ENCODE data around the gene ORC5. TPM values are rescaled to one million over a fixed set of nuclear protein-coding genes. Genes with fewer than 3 reads are reported as not detected.

ORC5 gene
- total RNA-seq, 1 experiment from 2014 or later, result 84.1 TPM

- no peak for DNase-seq (ENCODE audit: low read depth)
- in situ Hi-C loops (cut with HindIII; ENCODE audit: low pct_unique_long_range_greater_than_20kb, low sequenced_read_pairs), result no loop called here
Measured at GRCh38 chr7:104137511-104137910, 70.3 kb downstream of the ORC5 start.

GRCh38 chr7:104136981-104137380 lies 70.8 kb downstream of the ORC5 start:
- in situ Hi-C loops (cut with HindIII; ENCODE audit: low pct_unique_long_range_greater_than_20kb, low sequenced_read_pairs), result no loop called here
- no peak for DNase-seq (ENCODE audit: low read depth)

DNA sequence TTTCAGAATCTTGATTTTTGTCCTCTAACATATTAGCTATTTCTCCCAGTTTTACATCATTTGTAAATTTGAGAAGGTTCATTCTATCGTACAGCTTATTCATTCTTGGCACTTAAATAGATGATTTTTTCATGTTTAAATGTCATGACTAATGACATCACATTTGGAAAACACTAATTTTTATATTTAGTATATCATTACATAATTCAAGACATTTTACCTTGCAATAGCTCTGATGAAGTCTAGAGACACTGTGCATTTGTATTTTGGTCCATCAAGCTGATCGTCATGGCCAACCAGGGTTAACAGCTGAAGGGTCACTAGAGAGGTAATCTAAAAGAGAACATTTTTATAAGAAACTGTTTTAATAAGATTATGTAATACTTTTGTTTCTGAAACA lies 71.3 kb downstream of the ORC5 start:
- in situ Hi-C loops (cut with HindIII; ENCODE audit: low pct_unique_long_range_greater_than_20kb, low sequenced_read_pairs), result no loop called here
- no peak for DNase-seq (ENCODE audit: low read depth)

- in situ Hi-C loops (cut with HindIII; ENCODE audit: low pct_unique_long_range_greater_than_20kb, low sequenced_read_pairs), result no loop called here
- no peak for DNase-seq (ENCODE audit: low read depth)
Measured at GRCh38 chr7:104135760-104136558, 71.9 kb downstream of the ORC5 start.

DNA sequence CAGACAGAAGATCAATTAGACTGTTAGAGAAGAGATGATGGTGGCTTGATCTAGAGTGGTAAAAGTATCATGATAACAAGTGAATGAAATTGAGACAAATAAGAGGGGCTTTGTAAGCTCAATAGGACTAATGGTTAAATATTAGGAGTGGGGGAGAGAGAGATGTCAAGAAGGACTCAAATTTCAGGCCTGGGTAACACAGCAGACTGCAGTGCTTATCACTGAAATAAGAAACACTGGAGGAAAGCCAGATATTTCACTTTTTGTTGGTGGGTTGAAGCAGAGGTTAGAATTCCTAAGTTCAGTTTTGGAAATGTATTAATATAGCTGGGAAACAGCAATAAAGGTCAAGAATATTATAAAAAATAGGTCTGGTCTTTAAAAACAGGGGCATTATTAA lies 74.6 kb downstream of the ORC5 start:
- DNase-seq (ENCODE audit: low read depth), result no peak
- in situ Hi-C loops (cut with HindIII; ENCODE audit: low pct_unique_long_range_greater_than_20kb, low sequenced_read_pairs), result no loop called here

DNA sequence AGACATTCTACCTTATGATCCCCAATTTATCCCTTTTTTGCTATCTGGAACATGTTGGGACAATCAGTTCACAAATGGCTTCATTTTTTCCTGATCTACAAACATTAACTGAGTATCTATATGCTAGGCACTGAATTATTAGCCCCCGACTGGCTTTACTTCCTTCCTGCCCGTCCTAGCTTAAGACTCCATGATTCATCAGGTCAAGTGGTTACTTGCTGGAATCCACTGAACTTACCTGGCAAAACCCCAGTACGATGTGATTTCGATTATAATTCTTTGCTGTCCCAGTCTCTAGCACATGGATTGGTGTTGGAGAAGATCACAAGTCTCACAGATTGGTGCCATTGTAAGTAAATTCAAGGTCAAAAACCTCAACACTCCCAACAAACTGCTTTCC lies 77.1 kb downstream of the ORC5 start:
- in situ Hi-C loops (cut with HindIII; ENCODE audit: low pct_unique_long_range_greater_than_20kb, low sequenced_read_pairs), result no loop called here
- DNase-seq (ENCODE audit: low read depth), result no peak

GRCh38 chr7:104127204-104127603 lies 80.6 kb downstream of the ORC5 start:
- in situ Hi-C loops (cut with HindIII; ENCODE audit: low pct_unique_long_range_greater_than_20kb, low sequenced_read_pairs), result no loop called here
- DNase-seq (ENCODE audit: low read depth), result no peak

- in situ Hi-C loops (cut with HindIII; ENCODE audit: low pct_unique_long_range_greater_than_20kb, low sequenced_read_pairs), result no loop called here
- DNase-seq (ENCODE audit: low read depth), result no peak
Measured at GRCh38 chr7:104126411-104126841, 81.4 kb downstream of the ORC5 start.

GRCh38 chr7:104124893-104125477 lies 82.8 kb downstream of the ORC5 start:
- DNase-seq (ENCODE audit: low read depth), result no peak
- in situ Hi-C loops (cut with HindIII; ENCODE audit: low pct_unique_long_range_greater_than_20kb, low sequenced_read_pairs), result no loop called here

DNA sequence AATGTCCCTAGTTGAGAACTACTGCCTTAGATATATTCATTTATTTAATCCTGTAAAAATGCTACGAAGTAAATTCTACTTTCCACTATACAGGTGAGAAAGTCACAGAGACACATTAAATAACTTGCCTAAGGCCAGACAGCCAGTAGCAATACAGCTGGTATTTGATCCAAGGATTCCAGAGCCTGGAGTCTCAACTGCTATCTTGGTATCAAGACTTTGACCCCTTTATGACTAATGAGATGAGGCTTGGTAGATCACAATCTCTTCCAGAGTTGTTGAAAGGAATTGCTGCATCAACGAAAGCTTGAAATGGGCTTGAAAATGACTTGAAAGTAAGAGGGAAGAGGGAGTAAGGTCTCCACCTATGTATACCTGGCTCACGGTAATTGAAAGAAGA lies 83.3 kb downstream of the ORC5 start:
- DNase-seq (ENCODE audit: low read depth), result no peak
- in situ Hi-C loops (cut with HindIII; ENCODE audit: low pct_unique_long_range_greater_than_20kb, low sequenced_read_pairs), result no loop called here

DNA sequence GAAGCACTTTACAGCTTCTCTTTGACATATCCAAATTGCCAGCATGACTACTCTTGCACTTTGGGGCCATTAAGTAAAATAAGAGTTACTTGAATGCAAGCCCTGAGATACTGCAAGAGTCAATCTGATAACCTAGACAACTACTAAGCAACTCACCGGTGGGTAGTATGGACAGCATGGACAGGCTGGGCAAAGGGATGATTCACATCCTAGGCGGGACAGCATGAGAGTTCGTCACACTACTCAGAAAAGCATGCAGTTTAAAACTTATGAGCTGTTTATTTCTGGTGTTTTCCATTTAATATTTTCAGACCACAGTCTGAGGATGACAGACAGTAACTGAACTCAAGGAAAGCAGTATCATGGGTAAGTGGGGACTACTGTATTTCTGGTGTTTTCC lies 84.0 kb downstream of the ORC5 start:
- in situ Hi-C loops (cut with HindIII; ENCODE audit: low pct_unique_long_range_greater_than_20kb, low sequenced_read_pairs), result no loop called here
- DNase-seq (ENCODE audit: low read depth), result no peak

- in situ Hi-C loops (cut with HindIII; ENCODE audit: low pct_unique_long_range_greater_than_20kb, low sequenced_read_pairs), result no loop called here
- DNase-seq (ENCODE audit: low read depth), result no peak
Measured at GRCh38 chr7:104113788-104114187, 94.0 kb downstream of the ORC5 start.

DNA sequence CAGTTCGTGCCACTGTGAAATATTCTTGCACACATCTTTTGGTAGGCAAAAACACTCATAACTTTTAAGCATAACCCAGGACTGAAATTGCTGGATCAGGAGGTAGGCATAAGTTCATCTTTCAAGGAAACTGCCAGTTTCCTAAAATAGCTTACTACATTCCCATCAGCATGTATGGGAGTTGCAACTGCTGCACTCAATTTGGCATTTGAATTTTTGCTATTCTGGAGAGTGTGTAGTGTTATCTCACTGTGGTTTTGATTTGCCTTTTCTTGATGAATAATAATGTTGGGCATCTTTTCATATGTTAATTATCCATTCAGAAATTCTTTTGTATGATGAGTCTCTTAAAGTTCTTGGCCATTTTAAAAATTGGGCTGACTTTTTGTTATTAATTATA lies 95.2 kb downstream of the ORC5 start:
- in situ Hi-C loops (cut with HindIII; ENCODE audit: low pct_unique_long_range_greater_than_20kb, low sequenced_read_pairs), result no loop called here
- DNase-seq (ENCODE audit: low read depth), result no peak

DNA sequence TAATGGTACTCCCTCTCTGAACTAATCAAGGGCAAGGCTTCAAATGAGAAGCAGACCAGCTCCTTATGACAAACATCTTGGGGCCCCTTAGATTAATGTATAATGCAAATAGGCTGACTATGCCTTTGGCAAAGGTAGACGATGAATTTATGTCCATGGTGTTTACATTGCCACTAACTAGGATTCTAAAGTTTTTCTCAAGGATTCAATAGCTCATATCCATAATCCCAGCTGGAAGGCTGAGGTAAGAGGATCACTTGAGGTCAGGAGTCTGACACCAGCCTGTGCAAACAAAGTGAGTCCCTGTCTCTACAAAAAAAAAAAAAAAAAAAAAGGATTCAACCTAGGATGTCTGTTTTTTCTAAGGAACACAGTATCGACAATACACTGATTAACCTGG lies 96.5 kb downstream of the ORC5 start:
- DNase-seq (ENCODE audit: low read depth), result no peak

DNA sequence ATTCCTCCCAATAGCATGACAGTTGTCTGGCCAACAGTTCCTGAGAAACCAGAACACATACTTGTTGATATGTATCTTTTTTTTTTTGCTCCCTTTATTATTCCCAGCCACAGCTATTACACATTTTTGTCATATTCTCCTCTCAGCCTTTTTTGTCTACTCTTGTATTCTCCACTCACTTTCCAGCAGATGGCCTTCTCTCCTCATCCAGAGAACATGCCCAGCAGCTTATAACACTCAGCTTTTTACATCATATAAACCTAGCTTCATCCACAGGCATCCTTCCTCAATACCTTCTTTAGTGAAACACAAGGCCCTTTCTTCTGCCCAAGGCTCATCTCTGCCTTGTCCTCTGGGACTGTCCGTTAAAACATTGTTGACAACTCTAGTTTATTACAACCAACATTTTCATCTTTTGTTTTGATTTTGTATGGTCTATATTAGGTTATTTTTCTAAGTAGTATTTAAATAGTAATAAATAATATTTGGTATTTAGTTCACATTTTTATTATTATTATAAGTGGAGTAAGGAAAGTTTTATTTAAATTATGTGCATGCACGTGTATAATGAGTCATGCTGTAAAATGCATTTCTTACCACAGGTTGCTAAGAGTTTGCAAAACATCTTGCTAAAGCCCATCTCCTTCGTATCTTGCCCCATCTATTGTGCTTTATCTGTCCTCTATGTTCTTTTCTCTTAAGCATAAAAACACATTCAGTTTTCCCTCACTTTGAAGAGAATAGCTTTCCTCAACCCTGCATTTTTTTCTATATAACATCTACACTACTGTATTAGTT lies 101.5 kb downstream of the ORC5 start:
- DNase-seq (ENCODE audit: low read depth), result no peak
- in situ Hi-C loops (cut with HindIII; ENCODE audit: low pct_unique_long_range_greater_than_20kb, low sequenced_read_pairs), result no loop called here

More for the DNA sequence above, 96.5 kb downstream of the ORC5 start:
- in situ Hi-C loops (cut with HindIII; ENCODE audit: low pct_unique_long_range_greater_than_20kb, low sequenced_read_pairs), result no loop called here

GRCh38 chr7:104098890-104099289 lies 108.9 kb downstream of the ORC5 start:
- in situ Hi-C loops (cut with HindIII; ENCODE audit: low pct_unique_long_range_greater_than_20kb, low sequenced_read_pairs), result no loop called here
- DNase-seq (ENCODE audit: low read depth), result no peak

GRCh38 chr7:104096683-104097082 lies 111.1 kb downstream of the ORC5 start:
- in situ Hi-C loops (cut with HindIII; ENCODE audit: low pct_unique_long_range_greater_than_20kb, low sequenced_read_pairs), result no loop called here
- DNase-seq (ENCODE audit: low read depth), result no peak

- DNase-seq (ENCODE audit: low read depth), result no peak
- in situ Hi-C loops (cut with HindIII; ENCODE audit: low pct_unique_long_range_greater_than_20kb, low sequenced_read_pairs), result no loop called here
Measured at GRCh38 chr7:104093127-104093526, 114.7 kb downstream of the ORC5 start.

DNA sequence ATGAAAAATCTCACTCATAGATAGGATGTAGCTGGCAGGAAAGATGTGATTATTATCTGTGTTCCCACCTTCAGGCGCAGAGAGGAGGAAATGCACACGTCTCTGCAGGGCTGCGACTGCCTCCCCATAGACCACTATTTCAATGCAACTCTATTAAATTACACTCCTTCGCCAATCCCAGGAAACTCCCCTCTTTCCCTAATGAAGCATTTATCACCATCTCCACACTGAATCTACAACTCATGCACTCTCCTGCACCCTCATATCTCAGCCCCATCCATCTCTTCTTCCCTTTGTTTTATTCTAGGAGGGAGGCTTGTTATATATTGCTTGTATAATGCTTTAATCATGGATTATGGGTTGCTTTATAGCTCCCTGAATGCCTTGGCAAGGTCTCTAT lies 116.6 kb downstream of the ORC5 start:
- DNase-seq (ENCODE audit: low read depth), result no peak
- in situ Hi-C loops (cut with HindIII; ENCODE audit: low pct_unique_long_range_greater_than_20kb, low sequenced_read_pairs), result no loop called here

All from Caki2 (cell line).